VCaP (cell line): ENCODE results near the gene FRMPD1.

ENCODE experiments used
- H3K27ac ChIP-seq: fragments of 450-650 bp; 2 replicates; pipeline ENCODE4 v1.5.1; 2017
- CTCF ChIP-seq: fragments of 450-650 bp; conservative IDR thresholded peaks from 2 replicates; pipeline ENCODE4 v1.5.1; 2017; ENCODE audit warnings: mild to moderate bottlenecking, moderate library complexity

The FRMPD1 gene

GRCh38 chr9:37632479-37632878, 18.3 kb upstream of the FRMPD1 start:
- H3K27ac ChIP-seq: no peak overlapping the region
- TF ChIP-seq CTCF: no peak

- no peak for TF ChIP-seq CTCF
- H3K27ac ChIP-seq: no peak overlapping the region
Observed at GRCh38 chr9:37635808-37636207, 14.9 kb upstream of the FRMPD1 start.

- no peak overlapping the region for H3K27ac ChIP-seq
- no peak for TF ChIP-seq CTCF
Observed at GRCh38 chr9:37636511-37637448, 14.0 kb upstream of the FRMPD1 start.

GRCh38 chr9:37639109-37639762, 11.5 kb upstream of the FRMPD1 start:
- H3K27ac ChIP-seq: no peak overlapping the region
- no peak for TF ChIP-seq CTCF

- no peak for TF ChIP-seq CTCF
- H3K27ac ChIP-seq: no peak overlapping the region
Observed at GRCh38 chr9:37639841-37640240, 10.9 kb upstream of the FRMPD1 start.

- no peak for TF ChIP-seq CTCF
Observed at GRCh38 chr9:37640246-37640645, 10.5 kb upstream of the FRMPD1 start.

GRCh38 chr9:37641331-37641730, 9.4 kb upstream of the FRMPD1 start:
- no peak overlapping the region for H3K27ac ChIP-seq
- no peak for TF ChIP-seq CTCF

More at GRCh38 chr9:37640246-37640645, 10.5 kb upstream of the FRMPD1 start:
- no peak overlapping the region for H3K27ac ChIP-seq
